ENCODE results near the gene IFNL4.

GRCh38 chr19:39282021-39282420 is 33.4 kb upstream of the IFNL4 start:
- TF ChIP-seq CTCF (IDR thresholded peaks at IDR 0.05) (no peak), EP300 (IDR thresholded peaks at IDR 0.05) (no peak)

All from tibial nerve (tissue), 4 donors.